ENCODE results near the gene WWOX.

WWOX gene

DNA sequence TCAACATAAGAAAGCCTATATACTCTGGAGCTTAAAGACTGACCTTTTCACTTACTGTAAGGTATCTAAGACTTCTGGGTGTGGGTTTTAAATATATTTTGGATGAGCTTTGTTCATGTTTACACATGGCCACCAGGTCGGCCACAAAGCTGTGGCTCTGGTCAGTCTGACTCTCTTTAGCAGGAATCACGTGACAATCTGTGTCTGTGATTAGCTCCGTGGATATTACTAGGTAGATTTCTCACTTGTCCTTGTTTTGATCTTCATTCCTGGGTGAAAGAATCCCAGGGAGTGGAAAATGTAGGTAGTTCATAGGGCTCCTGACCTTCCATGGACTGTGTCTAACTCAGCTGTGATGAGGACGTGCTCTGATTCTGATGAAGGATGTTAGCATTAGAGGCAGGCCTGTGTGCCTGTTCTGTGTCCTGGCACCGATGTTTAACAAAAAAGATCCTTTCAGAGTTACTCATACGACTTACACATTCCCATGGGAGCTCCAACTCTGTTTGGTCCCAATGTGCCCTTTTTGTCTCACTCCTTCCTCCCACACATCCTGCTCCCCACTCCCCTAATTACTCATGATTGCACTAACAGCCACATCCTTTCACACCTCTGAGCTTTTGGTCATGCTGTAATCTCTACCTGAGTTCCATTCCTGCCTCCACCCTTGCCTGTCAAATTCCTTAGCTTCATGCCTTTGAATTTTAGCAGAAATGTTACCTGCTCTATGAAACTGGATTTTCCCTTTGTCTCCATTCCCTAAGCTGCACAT is 1076.0 kb downstream of the WWOX start:
- Mint-ChIP-seq H3K4me3 (no peak overlapping the region), H3K4me1 (peaks cover 3% of the 10 kb centered on the region), H3K36me3 (peaks cover 7% of the 10 kb centered on the region), H3K9me3 (peaks cover 18% of the 10 kb centered on the region), H3K27me3 (peaks cover 2% of the 10 kb centered on the region), H3K27ac (no peak overlapping the region)

DNA sequence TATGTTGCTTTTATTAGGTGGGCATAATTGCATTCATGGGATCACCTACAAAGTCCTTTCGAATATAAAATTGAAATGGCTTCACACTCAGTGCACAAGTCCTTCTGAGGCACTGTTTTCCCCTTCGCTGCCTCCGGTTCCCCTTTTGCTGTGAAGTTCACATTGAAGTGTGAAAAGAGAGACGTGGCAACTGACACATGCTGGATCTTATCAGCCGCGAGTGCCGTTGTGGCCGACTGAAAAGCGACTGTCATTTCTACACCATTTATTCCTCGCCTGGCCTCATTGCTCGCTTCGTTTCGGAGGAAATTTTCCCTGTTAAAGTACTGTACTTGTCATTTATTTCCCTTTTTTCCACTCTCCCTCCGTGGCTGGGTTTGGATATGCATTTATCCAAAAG is 1077.6 kb downstream of the WWOX start:
- H3K27me3 Mint-ChIP-seq, result peaks cover 2% of the 10 kb centered on the region
- peaks cover 18% of the 10 kb centered on the region for H3K9me3 Mint-ChIP-seq

DNA sequence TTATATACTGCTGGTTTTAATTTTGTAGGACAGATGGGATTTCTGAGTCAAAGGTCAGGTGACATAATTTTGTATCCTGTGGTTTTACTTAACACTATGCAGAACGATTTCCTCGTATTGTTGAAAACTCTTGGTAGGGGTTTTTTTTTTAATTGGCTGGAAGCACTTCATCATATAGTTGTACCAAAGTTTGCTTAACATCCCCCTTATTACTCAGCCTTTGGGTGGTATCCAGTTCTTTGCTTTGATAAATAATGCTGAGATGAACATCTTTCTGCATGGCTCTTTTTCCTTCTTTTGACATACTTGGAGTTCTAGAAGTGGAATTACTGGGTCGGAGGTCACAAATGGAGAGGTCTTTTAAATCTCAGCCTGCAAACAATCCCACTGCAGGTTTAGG is 1082.0 kb downstream of the WWOX start:
- Mint-ChIP-seq H3K4me1 (no peaks in the 10 kb centered on the region), H3K27me3 (no peaks in the 10 kb centered on the region), H3K36me3 (peaks cover 6% of the 10 kb centered on the region), H3K27ac (no peak overlapping the region), H3K9me3 (peaks cover 7% of the 10 kb centered on the region), H3K4me3 (no peak overlapping the region)

More for the DNA sequence above, 1077.6 kb downstream of the WWOX start:
- peaks cover 3% of the 10 kb centered on the region for H3K4me1 Mint-ChIP-seq
- H3K36me3 Mint-ChIP-seq, result peaks cover 9% of the 10 kb centered on the region
- H3K4me3 Mint-ChIP-seq, result no peak overlapping the region
- no peak overlapping the region for H3K27ac Mint-ChIP-seq

DNA sequence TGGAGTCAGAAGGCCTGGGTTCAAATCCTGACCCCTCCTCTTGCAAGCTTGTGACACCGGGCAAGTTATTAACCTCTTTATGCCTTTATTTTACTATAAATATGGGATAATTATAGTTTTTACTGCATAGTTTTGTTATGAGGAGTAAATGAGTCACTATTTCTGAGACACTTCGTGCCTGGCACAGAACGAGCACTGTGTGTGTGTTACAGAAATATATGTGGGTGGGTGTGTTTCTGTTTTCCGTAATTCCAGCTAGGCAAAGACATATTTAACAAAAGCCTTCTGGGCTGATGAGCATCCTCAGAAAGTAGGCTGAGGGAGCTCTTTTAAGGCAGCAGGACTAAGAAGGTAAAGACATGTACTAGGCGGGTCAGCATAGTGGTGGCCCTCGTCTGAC is 1083.2 kb downstream of the WWOX start:
- H3K4me1 Mint-ChIP-seq, result no peaks in the 10 kb centered on the region
- H3K4me3 Mint-ChIP-seq, result no peak overlapping the region
- H3K36me3 Mint-ChIP-seq, result peaks cover 2% of the 10 kb centered on the region
- peaks cover 5% of the 10 kb centered on the region for H3K9me3 Mint-ChIP-seq
- no peaks in the 10 kb centered on the region for H3K27me3 Mint-ChIP-seq
- no peak overlapping the region for H3K27ac Mint-ChIP-seq

DNA sequence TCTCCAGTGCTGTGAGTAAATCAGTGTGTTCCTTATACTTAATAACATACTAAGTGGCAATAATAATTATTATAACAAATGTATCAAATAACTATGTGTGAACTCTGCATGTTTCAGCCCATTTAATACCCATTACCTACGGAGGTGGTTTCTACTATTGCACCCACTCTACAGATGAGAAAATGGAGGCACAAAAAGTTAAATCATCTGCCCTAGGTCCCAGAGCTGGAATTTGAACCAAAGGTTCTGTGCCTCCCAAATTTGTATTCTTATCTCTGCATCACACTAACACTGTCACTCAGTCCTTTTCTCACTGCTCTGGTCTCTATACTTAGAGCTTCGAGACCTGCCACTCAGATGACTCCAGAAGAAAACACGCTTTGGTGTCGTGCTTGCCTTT is 1084.1 kb downstream of the WWOX start:
- Mint-ChIP-seq H3K9me3 (peaks cover 5% of the 10 kb centered on the region), H3K4me3 (no peak overlapping the region), H3K27me3 (no peaks in the 10 kb centered on the region), H3K4me1 (no peaks in the 10 kb centered on the region), H3K27ac (no peak overlapping the region), H3K36me3 (peaks cover 2% of the 10 kb centered on the region)

DNA sequence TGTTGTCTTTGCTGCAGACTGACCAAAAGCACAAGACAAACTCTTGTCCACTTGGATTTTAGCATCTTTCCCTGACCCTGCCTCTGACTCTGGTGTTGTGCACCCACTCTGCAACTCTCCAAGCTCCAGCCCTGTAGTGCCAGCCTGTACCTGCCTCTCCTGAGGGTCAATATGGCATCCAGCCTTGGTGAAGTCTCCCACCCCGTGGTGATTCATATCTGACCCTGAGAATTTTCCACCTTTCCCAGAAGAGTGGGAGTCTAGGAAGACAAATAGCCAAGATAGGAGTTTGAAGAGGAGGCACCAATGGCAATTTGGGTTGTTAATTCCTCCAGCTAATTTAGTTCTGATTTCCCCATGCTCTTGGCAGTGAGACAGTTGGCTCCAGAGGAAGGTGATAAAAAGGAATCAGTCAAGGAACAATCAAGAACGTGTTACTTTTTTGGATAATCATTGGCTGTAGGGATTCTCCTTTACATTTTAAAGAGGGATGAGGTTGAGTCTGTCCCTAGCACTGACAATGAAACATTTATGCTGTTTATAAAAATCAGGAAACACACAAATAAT is 1085.1 kb downstream of the WWOX start:
- peaks cover 2% of the 10 kb centered on the region for H3K36me3 Mint-ChIP-seq
- no peak overlapping the region for H3K27ac Mint-ChIP-seq
- H3K27me3 Mint-ChIP-seq, result no peaks in the 10 kb centered on the region
- no peak overlapping the region for H3K4me3 Mint-ChIP-seq
- peaks cover 5% of the 10 kb centered on the region for H3K9me3 Mint-ChIP-seq
- no peaks in the 10 kb centered on the region for H3K4me1 Mint-ChIP-seq

DNA sequence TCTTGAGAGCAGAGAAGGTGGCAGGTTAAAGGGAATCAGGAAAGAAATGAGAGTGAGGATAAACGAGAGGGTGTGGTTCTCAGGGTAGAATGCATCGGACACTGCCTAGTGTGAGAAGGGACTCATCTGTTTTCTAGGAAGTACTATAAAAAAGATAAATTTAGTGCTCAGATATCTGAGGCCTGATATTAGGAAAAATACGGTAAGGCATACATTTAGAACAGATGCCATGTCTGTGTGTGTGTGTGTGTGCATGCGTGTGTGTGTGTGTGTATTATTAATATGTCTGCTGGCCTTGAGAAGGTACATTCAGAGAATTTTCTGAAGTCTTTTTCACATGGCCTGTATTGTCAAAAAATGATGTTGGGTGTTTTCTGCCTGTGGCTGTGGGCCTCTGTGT is 1086.3 kb downstream of the WWOX start:
- H3K4me3 Mint-ChIP-seq, result no peak overlapping the region
- no peaks in the 10 kb centered on the region for H3K4me1 Mint-ChIP-seq
- H3K27me3 Mint-ChIP-seq, result no peaks in the 10 kb centered on the region
- H3K27ac Mint-ChIP-seq, result no peak overlapping the region
- H3K9me3 Mint-ChIP-seq, result no peaks in the 10 kb centered on the region
- peaks cover 2% of the 10 kb centered on the region for H3K36me3 Mint-ChIP-seq

DNA sequence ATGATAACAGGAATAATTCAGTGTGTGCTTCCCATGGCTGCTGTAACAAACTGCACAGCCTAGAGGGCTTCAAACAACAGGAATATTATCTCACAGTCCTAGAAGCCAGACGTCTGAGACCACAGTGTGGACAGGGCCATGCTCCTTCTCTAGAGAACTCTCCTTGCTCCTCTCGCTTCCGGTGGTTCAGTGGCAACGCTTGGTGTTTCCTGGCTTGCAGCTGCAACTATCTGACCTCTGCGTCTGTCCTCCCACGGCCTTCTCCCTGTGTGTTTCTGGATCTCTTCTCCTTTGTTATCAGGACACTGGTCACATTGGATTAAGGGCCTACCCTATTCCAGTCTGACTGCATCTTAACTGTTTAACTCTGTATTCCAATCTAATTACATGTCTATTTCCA is 1086.7 kb downstream of the WWOX start:
- Mint-ChIP-seq H3K4me3 (no peak overlapping the region), H3K27ac (no peak overlapping the region), H3K4me1 (no peaks in the 10 kb centered on the region), H3K9me3 (no peaks in the 10 kb centered on the region), H3K27me3 (no peaks in the 10 kb centered on the region), H3K36me3 (peaks cover 2% of the 10 kb centered on the region)

DNA sequence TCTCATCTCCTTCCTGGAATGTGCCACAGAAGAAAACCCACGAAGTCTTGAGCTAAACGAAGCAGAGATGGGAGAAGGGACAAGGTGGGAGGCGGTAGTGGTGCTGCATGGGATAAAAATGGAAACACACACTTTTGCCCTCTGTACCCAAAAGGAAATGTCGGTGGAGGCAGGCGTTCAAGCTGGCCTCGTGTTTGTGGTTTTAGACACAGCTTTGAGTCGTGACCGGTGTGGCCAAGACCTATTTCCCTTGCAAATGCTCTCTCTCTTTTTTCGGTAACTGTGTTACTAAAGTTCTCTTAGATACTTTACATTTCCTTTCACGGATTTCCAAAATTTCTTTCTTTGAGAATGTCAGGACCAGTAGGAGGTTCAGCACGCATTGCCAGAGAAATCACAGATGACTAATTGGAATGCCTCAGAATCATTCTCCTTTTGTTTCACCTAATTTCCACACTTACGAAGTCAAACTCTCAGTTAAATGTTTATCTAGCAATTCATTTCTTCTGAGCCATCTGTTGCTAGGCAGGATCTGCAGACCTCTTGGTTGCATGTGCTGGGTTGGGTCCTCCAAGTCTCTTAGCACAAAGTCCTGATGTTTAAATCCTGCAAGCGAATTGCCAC is 1088.8 kb downstream of the WWOX start:
- Mint-ChIP-seq H3K4me1 (no peaks in the 10 kb centered on the region), H3K36me3 (no peaks in the 10 kb centered on the region), H3K9me3 (no peaks in the 10 kb centered on the region), H3K27ac (no peak overlapping the region), H3K4me3 (no peak overlapping the region), H3K27me3 (no peaks in the 10 kb centered on the region)

DNA sequence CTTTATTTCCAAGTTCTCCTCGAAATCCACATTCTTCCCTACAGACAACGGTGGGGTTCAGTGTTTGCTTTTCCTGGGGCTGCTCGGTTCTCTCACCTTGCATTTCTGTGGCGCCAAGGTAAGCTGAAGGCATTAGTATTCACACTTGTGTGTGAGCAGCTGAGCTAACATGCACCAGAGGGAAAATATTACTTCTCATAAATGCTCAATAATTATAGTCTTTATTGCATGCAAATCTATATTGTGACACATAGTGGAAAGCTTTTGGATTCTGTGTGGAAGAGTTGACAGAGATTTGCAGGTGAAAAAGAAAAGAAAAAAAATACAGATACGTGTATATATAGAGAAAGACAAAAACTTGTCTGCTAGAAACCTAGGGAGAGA is 1089.3 kb downstream of the WWOX start:
- H3K27ac Mint-ChIP-seq, result no peak overlapping the region
- no peaks in the 10 kb centered on the region for H3K4me1 Mint-ChIP-seq
- no peaks in the 10 kb centered on the region for H3K27me3 Mint-ChIP-seq
- H3K4me3 Mint-ChIP-seq, result no peak overlapping the region
- H3K36me3 Mint-ChIP-seq, result no peaks in the 10 kb centered on the region
- no peaks in the 10 kb centered on the region for H3K9me3 Mint-ChIP-seq

DNA sequence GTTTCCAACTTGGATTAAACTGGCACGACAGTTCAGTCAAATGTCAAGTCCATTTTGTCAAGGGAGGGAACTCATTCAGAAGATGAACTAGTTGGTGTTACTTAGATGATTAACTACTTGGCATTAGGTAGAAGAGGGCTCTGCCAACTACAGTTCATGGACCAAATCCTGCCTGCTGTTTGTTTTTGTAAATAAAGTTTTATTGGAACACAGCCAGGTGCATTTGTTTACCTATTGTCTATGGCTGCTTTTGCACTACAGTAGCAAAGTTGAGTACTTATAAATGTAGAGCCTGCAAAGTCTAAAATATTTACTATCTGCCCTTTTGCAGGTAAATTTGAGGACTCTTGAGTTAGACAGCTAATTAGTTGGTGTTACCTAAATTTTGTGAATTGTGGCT is 1091.1 kb downstream of the WWOX start:
- Mint-ChIP-seq H3K4me1 (no peaks in the 10 kb centered on the region), H3K27ac (no peak overlapping the region), H3K36me3 (no peaks in the 10 kb centered on the region), H3K9me3 (no peaks in the 10 kb centered on the region), H3K4me3 (no peak overlapping the region), H3K27me3 (no peaks in the 10 kb centered on the region)

DNA sequence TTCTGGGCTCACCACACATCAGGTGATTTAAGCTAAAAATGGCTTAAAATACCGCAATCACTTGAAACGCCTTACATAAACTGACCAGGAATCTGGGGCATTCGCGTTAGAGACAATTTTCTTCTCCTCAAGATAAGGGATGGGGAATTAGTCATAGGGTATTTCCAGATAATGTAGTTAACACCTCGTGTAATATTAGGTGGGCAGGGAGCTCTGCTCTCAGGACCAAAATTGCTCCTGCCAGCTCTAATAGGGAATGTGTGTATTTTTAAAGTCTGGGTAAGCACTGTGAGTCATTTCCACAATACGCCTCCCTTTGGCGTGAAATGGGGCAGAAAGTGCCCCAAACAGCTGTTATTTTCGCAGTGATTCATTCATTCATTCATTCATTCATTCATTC is 1092.5 kb downstream of the WWOX start:
- Mint-ChIP-seq H3K36me3 (no peaks in the 10 kb centered on the region), H3K4me1 (no peaks in the 10 kb centered on the region), H3K27me3 (no peaks in the 10 kb centered on the region), H3K4me3 (no peak overlapping the region), H3K9me3 (no peaks in the 10 kb centered on the region), H3K27ac (no peak overlapping the region)

DNA sequence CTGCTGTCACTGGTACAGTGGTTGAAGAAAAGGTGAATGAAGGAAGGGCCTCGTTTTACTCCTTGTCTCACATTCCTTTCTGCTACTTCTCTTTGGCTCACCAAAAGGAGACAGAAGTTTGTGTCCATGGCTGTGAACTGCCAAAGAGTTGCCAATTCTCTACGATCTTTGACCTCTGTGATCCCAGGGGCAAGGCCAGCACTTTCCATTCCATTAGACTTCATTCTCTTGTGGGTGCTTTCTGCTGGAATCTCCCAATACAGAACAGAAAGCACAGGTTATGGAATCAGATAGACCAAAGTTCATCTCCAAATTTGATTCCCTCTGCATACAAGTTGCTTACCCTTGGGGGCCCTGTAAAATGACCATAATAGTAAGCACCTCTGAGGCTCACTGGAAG is 1093.5 kb downstream of the WWOX start:
- Mint-ChIP-seq H3K27me3 (no peaks in the 10 kb centered on the region), H3K27ac (no peak overlapping the region), H3K36me3 (no peaks in the 10 kb centered on the region), H3K4me3 (no peak overlapping the region), H3K9me3 (no peaks in the 10 kb centered on the region), H3K4me1 (no peaks in the 10 kb centered on the region)

DNA sequence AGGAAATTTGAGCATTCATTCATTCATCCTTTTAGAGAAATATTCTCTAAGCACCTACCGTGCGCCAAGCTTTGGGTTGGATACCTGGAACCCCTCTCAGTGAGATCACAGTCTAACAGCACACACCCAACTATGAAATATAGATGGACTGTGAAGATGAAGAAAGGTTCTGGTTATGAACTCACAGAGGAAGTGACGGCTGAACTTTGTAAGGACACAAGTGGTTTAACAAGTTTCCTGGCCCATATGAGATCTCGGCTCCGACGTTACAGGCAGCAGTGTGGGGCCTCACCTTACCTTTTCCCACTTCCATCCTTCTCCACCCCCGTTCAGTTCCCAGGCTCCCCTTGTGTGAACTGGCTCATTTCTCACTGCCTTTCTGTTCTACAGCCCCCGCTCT is 1094.8 kb downstream of the WWOX start:
- Mint-ChIP-seq H3K36me3 (no peaks in the 10 kb centered on the region), H3K9me3 (no peaks in the 10 kb centered on the region), H3K27me3 (no peaks in the 10 kb centered on the region), H3K4me1 (no peaks in the 10 kb centered on the region), H3K4me3 (no peak overlapping the region), H3K27ac (no peak overlapping the region)

DNA sequence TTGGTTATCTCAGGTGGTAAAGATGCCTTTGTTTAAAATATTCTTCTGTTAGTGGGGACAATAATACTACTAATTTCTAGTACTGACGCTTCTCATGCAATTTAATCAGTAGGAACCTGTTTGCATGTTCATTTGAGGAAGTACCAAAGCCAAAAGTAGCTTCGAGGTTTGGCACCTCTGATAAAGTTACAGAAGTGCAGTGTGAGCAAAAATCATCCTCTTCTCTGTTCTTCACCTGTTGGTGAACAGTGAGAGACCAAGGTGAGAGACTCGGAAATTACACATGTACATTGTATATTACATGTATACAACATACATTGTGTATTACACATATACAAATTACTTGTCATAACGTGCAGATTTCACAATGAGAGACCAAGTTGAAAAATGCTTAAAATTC is 1096.5 kb downstream of the WWOX start:
- no peaks in the 10 kb centered on the region for H3K27me3 Mint-ChIP-seq

DNA sequence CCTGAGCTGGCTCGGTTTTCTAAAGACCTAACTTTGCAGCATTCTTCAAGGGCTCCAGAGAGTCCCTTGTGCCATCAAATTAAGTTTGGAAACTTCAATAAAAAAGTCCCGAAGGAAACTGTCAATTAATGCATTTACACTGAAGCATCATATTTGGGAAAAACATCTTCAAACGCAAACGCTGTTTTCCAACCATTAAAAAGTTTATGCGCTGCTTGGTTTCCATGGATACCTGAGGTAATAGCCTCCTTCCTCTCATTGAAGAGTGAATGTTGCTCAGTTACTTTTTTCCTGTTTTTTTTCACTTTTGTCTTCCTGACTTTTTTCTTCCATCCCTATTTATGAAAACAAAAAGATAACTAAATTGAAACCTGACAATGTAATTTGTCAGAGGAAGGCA is 1102.0 kb downstream of the WWOX start:
- Mint-ChIP-seq H3K36me3 (no peaks in the 10 kb centered on the region), H3K4me1 (no peaks in the 10 kb centered on the region), H3K4me3 (no peak overlapping the region), H3K27ac (no peak overlapping the region), H3K9me3 (no peaks in the 10 kb centered on the region), H3K27me3 (no peaks in the 10 kb centered on the region)

More for the DNA sequence above, 1096.5 kb downstream of the WWOX start:
- H3K27ac Mint-ChIP-seq, result no peak overlapping the region
- no peaks in the 10 kb centered on the region for H3K36me3 Mint-ChIP-seq
- no peaks in the 10 kb centered on the region for H3K9me3 Mint-ChIP-seq
- no peak overlapping the region for H3K4me3 Mint-ChIP-seq
- H3K4me1 Mint-ChIP-seq, result no peaks in the 10 kb centered on the region

All from activated naive CD4-positive, alpha-beta T cell treated with anti-CD3 and anti-CD28 coated beads, Interleukin-2, amount 50 U/mL, for 24 hours (primary cell).